ENCODE results near the gene ACTR10. TPM values are rescaled to one million over a fixed set of nuclear protein-coding genes. Genes with fewer than 3 reads are reported as not detected.

Gene ACTR10
- total and polyA plus RNA-seq, 2 of the 8 experiments (the other 6 are each of a cell fraction or from before 2014, with no cell fraction given): 15.4 to 34.6 TPM

DNA sequence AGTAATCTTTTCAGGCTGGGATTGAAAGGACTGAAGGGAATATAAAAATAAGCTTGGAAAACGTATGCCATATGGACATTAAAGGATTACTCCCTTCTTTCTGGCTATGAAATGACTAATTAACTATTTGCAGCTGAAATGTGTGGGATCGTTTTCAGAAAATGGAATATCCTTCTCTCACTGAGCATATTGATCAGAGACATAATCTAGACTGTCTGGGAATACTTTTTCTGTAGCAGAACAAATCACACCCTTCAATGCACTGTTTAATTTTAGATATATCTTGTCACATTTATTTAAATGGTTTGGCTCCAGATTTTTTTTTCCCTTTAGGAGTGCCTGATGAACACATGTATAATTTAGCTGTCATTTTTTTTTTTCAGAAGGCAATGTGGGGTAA lies 10.8 kb upstream of the ACTR10 start:
- no peak overlapping the region for H2AFZ ChIP-seq (ENCODE audit: low read length)
- no peak overlapping the region for H2BK120ac ChIP-seq (replicated peaks; ENCODE audit: low read depth, low read length)
- no peaks in the 10 kb centered on the region for H3K23me2 ChIP-seq (ENCODE audit: low read depth, low read length)
- no peak overlapping the region for H2AK5ac ChIP-seq (ENCODE audit: low read depth, low read length)
- ChIA-PET CTCF (ENCODE audit: partially characterized antibody) (no interaction called here), POLR2A (ENCODE audit: partially characterized antibody) (no interaction called here)
- no peak overlapping the region for H2BK5ac ChIP-seq (ENCODE audit: low read depth, low read length)
- H3K79me1 ChIP-seq (ENCODE audit: low read depth, low read length): no peaks in the 10 kb centered on the region
- no peak overlapping the region for H2BK20ac ChIP-seq (ENCODE audit: low read length)
- TF ChIP-seq SIX5 (IDR thresholded peaks at IDR 0.05; ENCODE audit: low read depth, low read length) (no peak), EZH2 (IDR thresholded peaks at IDR 0.05; ENCODE audit: low read depth, low read length, severe bottlenecking) (no peak), KDM4A (IDR thresholded peaks at IDR 0.05; ENCODE audit: low read depth, low read length, severe bottlenecking) (no peak), KDM1A (IDR thresholded peaks at IDR 0.05; ENCODE audit: borderline replicate concordance, low read length) (no peak), SAP30 (IDR thresholded peaks at IDR 0.05; ENCODE audit: insufficient read depth, insufficient replicate concordance, low read length) (no peak), EGR1 (IDR thresholded peaks at IDR 0.05; ENCODE audit: borderline replicate concordance, low read depth, low read length) (no peak), SP4 (IDR thresholded peaks at IDR 0.05; ENCODE audit: low read length) (no peak), CHD1 (IDR thresholded peaks at IDR 0.05; ENCODE audit: low read depth, low read length) (no peak)
- TF ChIP-seq, protein P1, sequence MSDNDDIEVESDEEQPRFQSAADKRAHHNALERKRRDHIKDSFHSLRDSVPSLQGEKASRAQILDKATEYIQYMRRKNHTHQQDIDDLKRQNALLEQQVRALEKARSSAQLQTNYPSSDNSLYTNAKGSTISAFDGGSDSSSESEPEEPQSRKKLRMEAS (IDR thresholded peaks at IDR 0.05): no peak
- no peak overlapping the region for H3K14ac ChIP-seq (ENCODE audit: insufficient read length)
- no peak for FAIRE-seq
- H3K4me2 ChIP-seq (ENCODE audit: insufficient read depth in 1 of 2, low read depth in 2 of 2, low read length in 2 of 2): no peak overlapping the region
- H3K56ac ChIP-seq (replicated peaks; ENCODE audit: insufficient read length, low read depth, low read length): no peak overlapping the region
- H3K23ac ChIP-seq (ENCODE audit: insufficient read length): no peak overlapping the region
- no peak overlapping the region for H2BK12ac ChIP-seq (ENCODE audit: low read depth, low read length)
- H3K4me3 ChIP-seq (ENCODE audit: extremely low read depth in 1 of 4, insufficient read depth in 2 of 4, low read depth in 3 of 4, low read length in 4 of 4): no peak overlapping the region
- no peak overlapping the region for H2BK15ac ChIP-seq (ENCODE audit: low read length)
- H3K36me3 ChIP-seq (ENCODE audit: control insufficient read depth in 2 of 4, insufficient read depth in 4 of 4, low read length in 3 of 4): no peaks in the 10 kb centered on the region
- H4K8ac ChIP-seq (ENCODE audit: extremely low read depth, insufficient read depth, low read length): no peak overlapping the region
- H3K4me1 ChIP-seq (replicated peaks in 1 of 4; ENCODE audit: control insufficient read depth in 3 of 4, insufficient read depth in 4 of 4, low read length in 3 of 4): no peaks in the 10 kb centered on the region
- no peak overlapping the region for H4K91ac ChIP-seq (replicated peaks; ENCODE audit: insufficient read length, low read length)
- no peaks in the 10 kb centered on the region for H3K79me2 ChIP-seq (ENCODE audit: control insufficient read depth in 1 of 2, insufficient read depth in 2 of 2, low read length in 2 of 2)
- 73% methylated on average over 2 of the region's 2 CpGs; no CpG with 5 or more reads in 1 of the 2 experiments for WGBS, 2 experiments (ENCODE audit: extremely low coverage in 1 of 2, insufficient coverage in 1 of 2, insufficient read length in 1 of 2, insufficient replicate concordance in 2 of 2, low coverage in 1 of 2, low lambda C conversion rate in 2 of 2, missing lambda C conversion rate in 1 of 2)
- H3K18ac ChIP-seq (ENCODE audit: extremely low read depth, low read length): no peak overlapping the region
- DNase-seq (ENCODE audit: low read depth in 1 of 2, low spot score in 2 of 2): no peak
- H4K5ac ChIP-seq (ENCODE audit: insufficient read length, low read depth, low read length): no peak overlapping the region
- H3K9ac ChIP-seq (replicated peaks in 1 of 4; ENCODE audit: extremely low read depth in 1 of 4, low read depth in 3 of 4, low read length in 3 of 4): no peak overlapping the region
- no peaks in the 10 kb centered on the region for H4K20me1 ChIP-seq (replicated peaks in 1 of 2; ENCODE audit: control insufficient read depth in 1 of 2, insufficient read depth in 2 of 2, low read length in 2 of 2)
- no peak overlapping the region for H3K4ac ChIP-seq (replicated peaks; ENCODE audit: insufficient read length, low read depth, low read length)
- H3K9me3 ChIP-seq (ENCODE audit: insufficient read depth in 2 of 2, low read depth in 1 of 2, low read length in 1 of 2): no peaks in the 10 kb centered on the region
- no peaks in the 10 kb centered on the region for H3K27me3 ChIP-seq (replicated peaks in 1 of 4; ENCODE audit: control insufficient read depth in 3 of 4, extremely low read depth in 1 of 4, insufficient read depth in 3 of 4, low read length in 3 of 4)
- no peak overlapping the region for H3K27ac ChIP-seq (ENCODE audit: low read depth, low read length)
